Measurements from ENCODE around the gene MAN2A1. TPM values are rescaled to one million over a fixed set of nuclear protein-coding genes. Genes with fewer than 3 reads are reported as not detected.

MAN2A1 gene
- total RNA-seq, 2 experiments from 2014 or later = 23.0 to 28.7 TPM

- BruUV-seq (replicated peaks) = no TSS peak
- Histone ChIP-seq H3K79me2 (ENCODE audit: insufficient read depth, low read depth, low read length) (no peaks in the 10 kb centered on the region), H3K27ac (ENCODE audit: low read depth, low read length, poor library complexity, severe bottlenecking) (no peak overlapping the region), H3K4me3 (ENCODE audit: low read depth, low read length, poor library complexity, severe bottlenecking) (no peak overlapping the region), H3K9me2 (ENCODE audit: insufficient read depth, low read length) (no peaks in the 10 kb centered on the region), H3K36me3 (ENCODE audit: insufficient read depth, low read length) (peaks cover 19% of the 10 kb centered on the region), H3K4me2 (ENCODE audit: low read length) (no peak overlapping the region), H2AFZ (ENCODE audit: low read length) (no peak overlapping the region), H4K20me1 (ENCODE audit: insufficient read depth, low read length) (no peaks in the 10 kb centered on the region), H3K4me1 (ENCODE audit: insufficient read depth, low read length, poor library complexity, severe bottlenecking) (no peaks in the 10 kb centered on the region), H3K9me3 (ENCODE audit: low read length) (no peaks in the 10 kb centered on the region)
- POLR2A ChIA-PET = interaction anchor here (0.6 to 2.2 kb wide), 2 partner anchors 12 to 72 kb away, joined by 3 to 6 read pairs; no protein-coding TSS in a partner anchor
- TF ChIP-seq CTCF (conservative IDR thresholded peaks at IDR 0.05; ENCODE audit: low read length) (no peak), EZH2phosphoT487 (IDR thresholded peaks at IDR 0.05; ENCODE audit: borderline replicate concordance, low read depth, low read length) (no peak)
- intact Hi-C loops (cut with micrococcal nuclease; ENCODE audit: unreplicated experiment) = no loop called here
- CTCF ChIA-PET (ENCODE audit: unreplicated experiment) = no interaction called here
- DNase-seq (ENCODE audit: low spot score) = no peak
These were observed 63.6 kb downstream of the MAN2A1 start for GRCh38 chr5:109753279-109753678.

GRCh38 chr5:109754319-109754718, 64.6 kb downstream of the MAN2A1 start:
- no peaks in the 10 kb centered on the region for H3K79me2 ChIP-seq (ENCODE audit: insufficient read depth, low read depth, low read length)
- no peaks in the 10 kb centered on the region for H3K9me2 ChIP-seq (ENCODE audit: insufficient read depth, low read length)
- peaks cover 19% of the 10 kb centered on the region for H3K36me3 ChIP-seq (ENCODE audit: insufficient read depth, low read length)
- no peaks in the 10 kb centered on the region for H3K9me3 ChIP-seq (ENCODE audit: low read length)
- no TSS peak for BruUV-seq (replicated peaks)
- intact Hi-C loops (cut with micrococcal nuclease; ENCODE audit: unreplicated experiment) = no loop called here
- TF ChIP-seq CTCF (conservative IDR thresholded peaks at IDR 0.05; ENCODE audit: low read length) (no peak), EZH2phosphoT487 (IDR thresholded peaks at IDR 0.05; ENCODE audit: borderline replicate concordance, low read depth, low read length) (no peak)
- POLR2A ChIA-PET = interaction anchor here (0.6 to 1.0 kb wide), 3 partner anchors 9 to 23 kb away, joined by 3 to 4 read pairs (median 4); no protein-coding TSS in a partner anchor
- no peak overlapping the region for H3K4me2 ChIP-seq (ENCODE audit: low read length)
- no peaks in the 10 kb centered on the region for H3K4me1 ChIP-seq (ENCODE audit: insufficient read depth, low read length, poor library complexity, severe bottlenecking)
- DNase-seq (ENCODE audit: low spot score) = no peak
- H2AFZ ChIP-seq (ENCODE audit: low read length) = no peak overlapping the region
- H3K27ac ChIP-seq (ENCODE audit: low read depth, low read length, poor library complexity, severe bottlenecking) = no peak overlapping the region
- no peak overlapping the region for H3K4me3 ChIP-seq (ENCODE audit: low read depth, low read length, poor library complexity, severe bottlenecking)
- H4K20me1 ChIP-seq (ENCODE audit: insufficient read depth, low read length) = no peaks in the 10 kb centered on the region
- CTCF ChIA-PET (ENCODE audit: unreplicated experiment) = no interaction called here

GRCh38 chr5:109755761-109756160, 66.0 kb downstream of the MAN2A1 start:
- H3K4me3 ChIP-seq (ENCODE audit: low read depth, low read length, poor library complexity, severe bottlenecking) = no peak overlapping the region
- H2AFZ ChIP-seq (ENCODE audit: low read length) = no peak overlapping the region
- no peaks in the 10 kb centered on the region for H3K9me2 ChIP-seq (ENCODE audit: insufficient read depth, low read length)
- no peaks in the 10 kb centered on the region for H3K79me2 ChIP-seq (ENCODE audit: insufficient read depth, low read depth, low read length)
- TF ChIP-seq CTCF (conservative IDR thresholded peaks at IDR 0.05; ENCODE audit: low read length) = no peak
- TF ChIP-seq EZH2phosphoT487 (IDR thresholded peaks at IDR 0.05; ENCODE audit: borderline replicate concordance, low read depth, low read length) = no peak
- H3K27ac ChIP-seq (ENCODE audit: low read depth, low read length, poor library complexity, severe bottlenecking) = no peak overlapping the region
- H3K4me2 ChIP-seq (ENCODE audit: low read length) = no peak overlapping the region
- POLR2A ChIA-PET = interaction anchor here (0.7 kb wide), 1 partner anchor 317 kb away, joined by 3 read pairs; no protein-coding TSS in a partner anchor
- BruUV-seq (replicated peaks) = no TSS peak
- intact Hi-C loops (cut with micrococcal nuclease; ENCODE audit: unreplicated experiment) = no loop called here
- H3K36me3 ChIP-seq (ENCODE audit: insufficient read depth, low read length) = peaks cover 19% of the 10 kb centered on the region
- H3K4me1 ChIP-seq (ENCODE audit: insufficient read depth, low read length, poor library complexity, severe bottlenecking) = no peaks in the 10 kb centered on the region
- DNase-seq (ENCODE audit: low spot score) = no peak
- H3K9me3 ChIP-seq (ENCODE audit: low read length) = no peaks in the 10 kb centered on the region
- no peaks in the 10 kb centered on the region for H4K20me1 ChIP-seq (ENCODE audit: insufficient read depth, low read length)
- CTCF ChIA-PET (ENCODE audit: unreplicated experiment) = no interaction called here
